Astrocyte of the cerebellum (primary cell): ENCODE data around the gene C1orf105.

Source experiments
- DNase-seq: peaks from one replicate; pipeline ENCODE4 v3.0.0-alpha.2; 2011; ENCODE audit warnings: low read depth
- H3K4me3 ChIP-seq: 2 replicates; pipeline ENCODE4 v1.5.1; 2011; ENCODE audit warnings: mild to moderate bottlenecking, low read depth, low read length, moderate library complexity
- CTCF ChIP-seq: IDR thresholded peaks from 2 replicates; pipeline ENCODE4 v1.5.1; 2012; ENCODE audit warnings: low read length, low read depth, moderate library complexity, mild to moderate bottlenecking; ENCODE audit errors: missing control alignments
- in situ Hi-C: cut with HindIII; loops from 2 replicates; pipeline ENCODE4 v1.10.0; 2017; ENCODE audit warnings: low sequenced_read_pairs

The C1orf105 gene

GRCh38 chr1:172380441-172381244, 39.8 kb upstream of the C1orf105 start:
- no peak for TF ChIP-seq CTCF
- in situ Hi-C loops = no loop called here

GRCh38 chr1:172381946-172382345, 38.5 kb upstream of the C1orf105 start:
- in situ Hi-C loops = no loop called here
- no peak overlapping the region for H3K4me3 ChIP-seq
- no peak for DNase-seq
- no peak for TF ChIP-seq CTCF

More at GRCh38 chr1:172380441-172381244, 39.8 kb upstream of the C1orf105 start:
- DNase-seq = no peak
- no peak overlapping the region for H3K4me3 ChIP-seq

GRCh38 chr1:172382406-172382805, 38.1 kb upstream of the C1orf105 start:
- no peak overlapping the region for H3K4me3 ChIP-seq
- in situ Hi-C loops = no loop called here
- no peak for TF ChIP-seq CTCF
- DNase-seq = no peak

- DNase-seq = no peak
- in situ Hi-C loops = no loop called here
- no peak for TF ChIP-seq CTCF
- H3K4me3 ChIP-seq = no peak overlapping the region
Measured at GRCh38 chr1:172382990-172383389, 37.5 kb upstream of the C1orf105 start.

GRCh38 chr1:172383536-172383935, 36.9 kb upstream of the C1orf105 start:
- in situ Hi-C loops = no loop called here
- no peak overlapping the region for H3K4me3 ChIP-seq

GRCh38 chr1:172384656-172385055, 35.8 kb upstream of the C1orf105 start:
- DNase-seq = no peak
- TF ChIP-seq CTCF = no peak
- in situ Hi-C loops = no loop called here
- H3K4me3 ChIP-seq = no peak overlapping the region

More at GRCh38 chr1:172383536-172383935, 36.9 kb upstream of the C1orf105 start:
- no peak for TF ChIP-seq CTCF
- DNase-seq = peak; percentile 42
